ENCODE data around the gene CASTOR2. TPM values are rescaled to one million over a fixed set of nuclear protein-coding genes. Genes with fewer than 3 reads are reported as not detected.

The CASTOR2 gene
- total RNA-seq, 1 donor from 2014 or later: 9.6 TPM

GRCh38 chr7:75055830-75056772, 91.6 kb downstream of the CASTOR2 start:
- Mint-ChIP-seq H3K36me3 (ENCODE audit: low read depth) (peaks cover 28% of the 10 kb centered on the region), H3K9me3 (ENCODE audit: low read depth) (no peaks in the 10 kb centered on the region), H3K4me3 (ENCODE audit: unreplicated experiment) (no peak overlapping the region), H3K27me3 (ENCODE audit: low read depth) (no peaks in the 10 kb centered on the region), H3K4me1 (ENCODE audit: low read depth) (peaks cover 35% of the 10 kb centered on the region), H3K27ac (ENCODE audit: unreplicated experiment) (peak overlapping the region; percentile 87)
- TF ChIP-seq CTCF (IDR thresholded peaks at IDR 0.05): no peak
- DNase-seq (ENCODE audit: low spot score): no peak

GRCh38 chr7:75058406-75058805, 93.9 kb downstream of the CASTOR2 start:
- DNase-seq (ENCODE audit: low spot score): no peak
- peaks cover 34% of the 10 kb centered on the region for H3K36me3 Mint-ChIP-seq (ENCODE audit: low read depth)
- H3K27ac Mint-ChIP-seq (ENCODE audit: unreplicated experiment): no peak overlapping the region
- H3K4me1 Mint-ChIP-seq (ENCODE audit: low read depth): peaks cover 35% of the 10 kb centered on the region
- H3K27me3 Mint-ChIP-seq (ENCODE audit: low read depth): no peaks in the 10 kb centered on the region
- H3K9me3 Mint-ChIP-seq (ENCODE audit: low read depth): no peaks in the 10 kb centered on the region
- no peak overlapping the region for H3K4me3 Mint-ChIP-seq (ENCODE audit: unreplicated experiment)
- TF ChIP-seq CTCF (IDR thresholded peaks at IDR 0.05): no peak

GRCh38 chr7:75064291-75064690, 99.8 kb downstream of the CASTOR2 start:
- H3K9me3 Mint-ChIP-seq (ENCODE audit: low read depth): no peaks in the 10 kb centered on the region
- H3K27me3 Mint-ChIP-seq (ENCODE audit: low read depth): no peaks in the 10 kb centered on the region
- no peaks in the 10 kb centered on the region for H3K4me1 Mint-ChIP-seq (ENCODE audit: low read depth)
- peak; percentile 22 for DNase-seq (ENCODE audit: low spot score)
- no peak overlapping the region for H3K4me3 Mint-ChIP-seq (ENCODE audit: unreplicated experiment)
- TF ChIP-seq CTCF (IDR thresholded peaks at IDR 0.05): no peak
- H3K36me3 Mint-ChIP-seq (ENCODE audit: low read depth): peaks cover 38% of the 10 kb centered on the region
- H3K27ac Mint-ChIP-seq (ENCODE audit: unreplicated experiment): no peak overlapping the region

GRCh38 chr7:75064801-75065200, 100.3 kb downstream of the CASTOR2 start:
- no peak for TF ChIP-seq CTCF (IDR thresholded peaks at IDR 0.05)
- Mint-ChIP-seq H3K9me3 (ENCODE audit: low read depth) (no peaks in the 10 kb centered on the region), H3K27ac (ENCODE audit: unreplicated experiment) (no peak overlapping the region), H3K36me3 (ENCODE audit: low read depth) (peaks cover 41% of the 10 kb centered on the region), H3K27me3 (ENCODE audit: low read depth) (no peaks in the 10 kb centered on the region), H3K4me3 (ENCODE audit: unreplicated experiment) (no peak overlapping the region), H3K4me1 (ENCODE audit: low read depth) (no peaks in the 10 kb centered on the region)
- peak; percentile 53 for DNase-seq (ENCODE audit: low spot score)

GRCh38 chr7:75066521-75066920, 102.0 kb downstream of the CASTOR2 start:
- peaks cover 38% of the 10 kb centered on the region for H3K36me3 Mint-ChIP-seq (ENCODE audit: low read depth)
- H3K27ac Mint-ChIP-seq (ENCODE audit: unreplicated experiment): no peak overlapping the region

More at GRCh38 chr7:75066521-75066920, 102.0 kb downstream of the CASTOR2 start:
- Mint-ChIP-seq H3K9me3 (ENCODE audit: low read depth) (no peaks in the 10 kb centered on the region), H3K4me1 (ENCODE audit: low read depth) (no peaks in the 10 kb centered on the region), H3K4me3 (ENCODE audit: unreplicated experiment) (no peak overlapping the region), H3K27me3 (ENCODE audit: low read depth) (no peaks in the 10 kb centered on the region)
- DNase-seq (ENCODE audit: low spot score): peak; percentile 65
- no peak for TF ChIP-seq CTCF (IDR thresholded peaks at IDR 0.05)
